Fibroblast of mammary gland (primary cell): ENCODE measurements around the gene EXOC3L4.

Source experiments
- DNase-seq: peaks from one replicate; pipeline ENCODE4 v3.0.0-alpha.2; 2010; ENCODE audit warnings: low read depth
- H3K4me3 ChIP-seq: 2 replicates; pipeline ENCODE4 v1.5.1; 2011; ENCODE audit warnings: low read depth, mild to moderate bottlenecking, low read length, moderate library complexity; ENCODE audit not compliant: control insufficient read depth
- TF ChIP-seq, protein P1 (sequence below): conservative IDR thresholded peaks from 2 replicates; pipeline ENCODE4 v1.5.1; 2011; ENCODE audit warnings: low read depth, low read length, inconsistent platforms; ENCODE audit not compliant: control insufficient read depth, insufficient read depth

EXOC3L4 gene

GRCh38 chr14:103070971-103071542 lies 23.5 kb upstream of the EXOC3L4 start:
- DNase-seq = no peak
- TF ChIP-seq, protein P1, sequence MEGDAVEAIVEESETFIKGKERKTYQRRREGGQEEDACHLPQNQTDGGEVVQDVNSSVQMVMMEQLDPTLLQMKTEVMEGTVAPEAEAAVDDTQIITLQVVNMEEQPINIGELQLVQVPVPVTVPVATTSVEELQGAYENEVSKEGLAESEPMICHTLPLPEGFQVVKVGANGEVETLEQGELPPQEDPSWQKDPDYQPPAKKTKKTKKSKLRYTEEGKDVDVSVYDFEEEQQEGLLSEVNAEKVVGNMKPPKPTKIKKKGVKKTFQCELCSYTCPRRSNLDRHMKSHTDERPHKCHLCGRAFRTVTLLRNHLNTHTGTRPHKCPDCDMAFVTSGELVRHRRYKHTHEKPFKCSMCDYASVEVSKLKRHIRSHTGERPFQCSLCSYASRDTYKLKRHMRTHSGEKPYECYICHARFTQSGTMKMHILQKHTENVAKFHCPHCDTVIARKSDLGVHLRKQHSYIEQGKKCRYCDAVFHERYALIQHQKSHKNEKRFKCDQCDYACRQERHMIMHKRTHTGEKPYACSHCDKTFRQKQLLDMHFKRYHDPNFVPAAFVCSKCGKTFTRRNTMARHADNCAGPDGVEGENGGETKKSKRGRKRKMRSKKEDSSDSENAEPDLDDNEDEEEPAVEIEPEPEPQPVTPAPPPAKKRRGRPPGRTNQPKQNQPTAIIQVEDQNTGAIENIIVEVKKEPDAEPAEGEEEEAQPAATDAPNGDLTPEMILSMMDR = no peak

DNA sequence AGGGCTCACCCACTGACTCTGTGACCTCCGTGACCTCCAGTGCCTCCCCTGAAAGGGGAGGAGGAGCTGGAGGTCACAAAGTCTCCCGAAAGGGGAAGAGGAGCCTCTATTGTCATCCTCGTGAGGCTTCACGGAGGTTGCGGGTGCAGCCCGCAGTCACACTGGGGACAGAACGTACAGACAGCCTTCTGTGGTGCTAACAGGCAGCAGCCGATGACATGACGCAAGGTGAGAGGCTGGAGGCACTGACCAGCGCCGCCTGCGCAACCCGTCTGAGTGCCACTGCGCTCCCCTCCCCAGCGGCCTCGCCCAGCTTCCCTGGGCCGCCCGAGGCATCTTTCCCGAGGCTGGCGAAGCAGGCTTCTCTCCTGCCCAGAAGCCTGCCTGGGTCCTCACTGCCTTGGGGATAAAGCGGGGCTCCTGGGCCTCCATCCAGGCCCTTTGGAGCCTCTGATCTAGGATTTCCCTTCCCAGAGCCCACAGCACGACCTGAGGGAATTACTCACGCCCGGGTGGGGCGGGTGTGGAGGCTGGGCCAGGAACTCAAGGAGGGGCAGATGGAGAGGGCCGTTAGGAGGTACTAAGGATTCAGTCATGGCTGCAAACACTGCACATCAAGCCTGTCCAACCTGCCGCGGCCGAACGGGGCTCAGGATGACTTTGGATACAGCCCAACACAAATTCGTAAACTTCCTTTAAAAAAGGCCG lies 22.8 kb upstream of the EXOC3L4 start:
- DNase-seq = no peak
- TF ChIP-seq, protein P1 = no peak
- H3K4me3 ChIP-seq = no peak overlapping the region

More at GRCh38 chr14:103070971-103071542, 23.5 kb upstream of the EXOC3L4 start:
- no peak overlapping the region for H3K4me3 ChIP-seq

DNA sequence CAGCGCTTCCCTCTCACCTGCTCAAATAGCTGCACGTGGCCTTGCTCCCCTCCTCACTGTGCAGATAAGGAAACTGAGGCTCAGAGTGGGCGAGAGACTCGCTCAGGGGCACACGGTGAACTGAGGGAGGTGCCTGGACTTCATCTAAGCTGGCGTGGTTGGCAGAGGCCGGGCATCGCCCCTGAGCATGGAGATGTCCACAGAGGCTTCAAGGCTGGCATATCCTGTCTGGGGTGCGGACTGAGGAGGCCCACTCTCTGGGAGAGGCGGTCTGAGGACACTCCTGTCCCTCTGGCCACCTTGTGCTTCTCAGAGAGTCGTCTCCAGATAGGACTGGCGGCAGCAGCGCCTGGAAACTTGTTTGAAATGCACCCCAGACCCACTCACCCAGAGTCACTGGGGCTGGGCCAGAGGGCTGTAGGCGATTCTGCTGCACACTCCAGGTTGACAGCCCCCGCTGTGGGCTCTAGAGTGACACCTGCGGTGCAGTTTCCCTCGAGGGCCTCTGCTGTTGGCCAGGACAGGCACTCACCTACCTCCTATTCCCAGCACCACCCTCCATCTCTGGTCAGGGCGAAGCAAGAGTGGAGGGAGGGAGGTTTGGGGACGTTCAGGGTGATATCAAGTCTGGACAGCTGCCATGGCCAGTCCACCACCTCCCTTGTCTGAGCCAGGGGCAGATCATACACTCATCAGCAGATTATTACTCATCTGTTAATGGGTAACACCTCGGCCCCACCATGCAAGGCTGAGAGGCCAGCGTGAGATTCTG lies 21.7 kb upstream of the EXOC3L4 start:
- DNase-seq = no peak
- H3K4me3 ChIP-seq = no peak overlapping the region
- TF ChIP-seq, protein P1 = no peak

- DNase-seq = no peak
- TF ChIP-seq, protein P1 = no peak
- H3K4me3 ChIP-seq = no peak overlapping the region
Measured at GRCh38 chr14:103073367-103073875, 21.1 kb upstream of the EXOC3L4 start.

DNA sequence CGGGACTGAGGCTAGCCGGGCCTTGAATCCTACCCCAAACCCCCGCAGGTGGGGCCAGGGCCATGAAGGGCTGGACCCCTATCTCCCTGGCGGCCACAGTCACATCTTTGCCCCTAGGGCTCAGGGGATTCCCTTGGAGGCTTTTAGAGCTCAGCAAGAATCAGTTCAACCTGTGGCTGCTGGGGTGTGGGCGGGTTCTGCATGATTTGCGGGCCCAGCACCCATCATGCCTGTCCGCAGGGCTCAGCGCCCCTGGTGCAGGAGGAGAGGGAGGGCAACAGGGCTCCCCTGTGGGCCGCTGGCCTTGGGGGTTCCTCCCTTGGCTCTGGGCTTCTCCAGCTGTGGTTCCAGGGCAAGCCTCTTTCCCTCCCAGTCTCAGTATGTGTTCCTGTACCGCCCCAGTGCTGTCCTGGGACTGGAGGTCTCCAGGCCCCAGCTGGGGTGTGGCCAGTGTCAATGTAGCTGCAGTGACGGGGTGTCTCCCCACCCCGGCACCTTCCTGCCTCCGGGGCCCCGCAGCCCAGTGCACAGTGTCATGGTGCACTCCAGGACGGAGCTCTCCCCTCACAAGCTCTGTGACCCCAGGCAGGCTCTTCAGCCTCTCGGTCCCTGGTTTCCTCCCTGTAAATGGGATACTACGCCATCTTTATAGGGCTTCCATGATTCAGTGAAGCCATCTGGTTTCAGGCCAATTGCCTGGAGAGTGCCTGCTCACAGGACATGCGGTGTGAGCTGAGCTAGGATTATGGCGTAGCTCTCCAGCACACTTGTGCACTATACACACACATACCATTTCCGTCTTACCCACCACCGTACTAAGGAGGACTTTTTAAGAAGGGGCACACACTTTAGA lies 20.4 kb upstream of the EXOC3L4 start:
- TF ChIP-seq, protein P1 = no peak
- no peak overlapping the region for H3K4me3 ChIP-seq
- DNase-seq = no peak

DNA sequence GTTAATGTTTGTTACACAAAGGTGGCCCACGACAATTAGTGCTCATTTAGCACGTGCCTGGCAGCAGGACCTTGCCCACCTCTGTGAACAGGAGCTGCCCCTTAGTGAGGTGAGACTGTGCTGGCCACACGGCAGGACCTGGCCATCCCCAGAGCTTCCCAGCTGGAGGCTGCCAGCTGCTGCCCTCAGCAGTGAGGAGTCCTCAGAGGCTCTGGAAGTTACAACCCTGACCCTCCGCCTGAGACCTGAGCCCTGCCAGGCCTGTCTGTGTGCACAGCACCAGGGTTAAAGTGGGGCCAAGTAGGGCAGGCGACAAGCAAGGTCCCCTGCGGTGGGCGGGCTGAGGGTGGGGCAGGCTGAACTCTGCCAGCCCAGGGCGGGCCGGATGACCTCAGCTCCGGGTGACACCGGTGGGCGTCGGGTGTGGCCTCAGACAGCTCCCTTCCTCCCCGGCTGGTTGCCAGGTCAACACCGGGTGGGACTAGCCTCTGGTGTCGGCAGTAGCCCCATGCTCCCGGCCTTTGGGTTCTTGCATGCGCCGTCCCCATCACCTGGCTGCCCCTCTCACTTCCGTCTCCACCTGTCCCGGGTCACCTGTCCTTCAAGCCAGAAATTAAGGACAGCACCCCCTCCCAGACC lies 19.7 kb upstream of the EXOC3L4 start:
- TF ChIP-seq, protein P1 = no peak
- H3K4me3 ChIP-seq = peak overlapping the region; percentile 37
- DNase-seq = peak; percentile 27
